ENCODE data around the gene C16orf74. TPM values are rescaled to one million over a fixed set of nuclear protein-coding genes. Genes with fewer than 3 reads are reported as not detected.

Gene C16orf74
- total RNA-seq (ENCODE audit: unreplicated experiment): 0.64 TPM
- long read RNA-seq: 0 reads

DNA sequence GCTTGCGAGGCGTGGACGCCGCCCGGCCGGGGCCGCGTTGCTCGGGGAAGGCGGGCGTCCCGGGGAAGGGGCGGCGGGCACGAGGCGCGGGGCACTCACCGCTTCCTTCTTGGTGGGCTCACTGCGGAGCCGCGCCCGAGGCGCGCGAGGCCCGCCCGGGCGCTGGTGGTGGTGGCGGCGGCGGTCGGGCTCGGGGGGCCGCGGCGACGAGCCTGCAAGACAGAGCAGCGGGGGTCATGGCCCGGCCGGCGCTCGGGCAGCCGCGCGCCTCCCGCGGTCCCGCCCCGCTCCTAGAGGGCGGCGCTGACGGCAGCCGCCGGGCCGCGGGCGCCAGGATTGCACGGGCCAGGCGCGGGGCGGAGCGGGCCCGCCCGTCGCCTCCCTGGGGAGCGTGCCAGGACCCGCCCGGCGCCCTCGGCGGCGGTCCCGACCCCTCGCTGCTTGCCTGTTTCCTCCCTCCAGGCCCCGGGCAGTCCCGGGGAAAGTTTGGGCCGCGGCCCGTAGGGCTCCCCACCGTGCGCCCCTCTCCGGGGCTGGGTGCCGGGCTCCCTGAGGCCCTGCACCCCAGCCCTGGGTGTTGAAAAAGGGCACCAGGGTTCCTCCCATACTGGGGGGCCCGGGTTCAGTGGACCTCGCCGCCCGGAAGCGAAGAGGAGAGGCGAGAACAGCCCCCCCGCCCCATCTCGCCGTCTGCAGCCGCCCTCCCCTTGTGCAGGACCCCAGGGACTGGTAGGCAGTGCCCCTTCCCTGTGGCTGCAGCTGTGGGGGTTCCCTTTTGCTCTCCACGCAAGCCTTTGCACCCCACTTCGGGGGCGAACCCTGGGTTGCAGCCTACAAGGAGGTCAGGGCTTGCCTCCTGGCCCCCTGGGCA, at the start of gene C16orf74:
Gene C16orf74, minus strand, starts transcription at position 270 of the 871 bp plus-strand sequence. CDS start 15,879 bp downstream, outside the sequence.
- peaks cover 26% of the 10 kb centered on the region for H3K4me1 Mint-ChIP-seq (ENCODE audit: unreplicated experiment)
- no peaks in the 10 kb centered on the region for H3K9me3 Mint-ChIP-seq (ENCODE audit: unreplicated experiment)
- H3K27me3 Mint-ChIP-seq (ENCODE audit: unreplicated experiment): peaks cover 6% of the 10 kb centered on the region
- H3K27ac Mint-ChIP-seq (ENCODE audit: unreplicated experiment): no peak within 1 kb of the TSS
- no peak for TF ChIP-seq CTCF (IDR thresholded peaks at IDR 0.05; ENCODE audit: unreplicated experiment)
- DNase-seq (ENCODE audit: low spot score): peak; percentile 31
- H3K36me3 Mint-ChIP-seq (ENCODE audit: low read depth, unreplicated experiment): peaks cover 3% of the 10 kb centered on the region
- H3K4me3 Mint-ChIP-seq (ENCODE audit: unreplicated experiment): peak within 1 kb of the TSS; percentile 89

GRCh38 chr16:85800321-85800669, 49.4 kb upstream of the C16orf74 start:
- H3K27ac Mint-ChIP-seq (ENCODE audit: unreplicated experiment): peak overlapping the region; percentile 93
- peaks cover 26% of the 10 kb centered on the region for H3K4me1 Mint-ChIP-seq (ENCODE audit: unreplicated experiment)
- H3K27me3 Mint-ChIP-seq (ENCODE audit: unreplicated experiment): peaks cover 7% of the 10 kb centered on the region
- H3K36me3 Mint-ChIP-seq (ENCODE audit: low read depth, unreplicated experiment): peaks cover 45% of the 10 kb centered on the region
- no peaks in the 10 kb centered on the region for H3K9me3 Mint-ChIP-seq (ENCODE audit: unreplicated experiment)
- no peak for TF ChIP-seq CTCF (IDR thresholded peaks at IDR 0.05; ENCODE audit: unreplicated experiment)
- H3K4me3 Mint-ChIP-seq (ENCODE audit: unreplicated experiment): peak overlapping the region; percentile 98
- no peak for DNase-seq (ENCODE audit: low spot score)

- peaks cover 7% of the 10 kb centered on the region for H3K27me3 Mint-ChIP-seq (ENCODE audit: unreplicated experiment)
- H3K4me1 Mint-ChIP-seq (ENCODE audit: unreplicated experiment): peaks cover 26% of the 10 kb centered on the region
- peaks cover 44% of the 10 kb centered on the region for H3K36me3 Mint-ChIP-seq (ENCODE audit: low read depth, unreplicated experiment)
- H3K4me3 Mint-ChIP-seq (ENCODE audit: unreplicated experiment): peak within 1 kb of the TSS; percentile 98
- peak within 1 kb of the TSS; percentile 93 for H3K27ac Mint-ChIP-seq (ENCODE audit: unreplicated experiment)
- no peak for TF ChIP-seq CTCF (IDR thresholded peaks at IDR 0.05; ENCODE audit: unreplicated experiment)
- H3K9me3 Mint-ChIP-seq (ENCODE audit: unreplicated experiment): no peaks in the 10 kb centered on the region
- DNase-seq (ENCODE audit: low spot score): peak; percentile 94
Observed at GRCh38 chr16:85799497-85800320, 48.8 kb upstream of the C16orf74 start, which contains the start of the genes COX4I1 and EMC8. Gene COX4I1 (plus strand): TSS chr16:85799695. CDS start chr16:85801206, 1,511 bp downstream. Gene EMC8 (minus strand): TSS chr16:85799544. CDS start chr16:85799295, 249 bp downstream.

GRCh38 chr16:85798901-85799496, 48.1 kb upstream of the C16orf74 start:
- no peak for TF ChIP-seq CTCF (IDR thresholded peaks at IDR 0.05; ENCODE audit: unreplicated experiment)
- DNase-seq (ENCODE audit: low spot score): peak; percentile 29
- H3K4me1 Mint-ChIP-seq (ENCODE audit: unreplicated experiment): peaks cover 26% of the 10 kb centered on the region
- H3K4me3 Mint-ChIP-seq (ENCODE audit: unreplicated experiment): peak overlapping the region; percentile 94
- H3K27me3 Mint-ChIP-seq (ENCODE audit: unreplicated experiment): peaks cover 7% of the 10 kb centered on the region
- H3K9me3 Mint-ChIP-seq (ENCODE audit: unreplicated experiment): no peaks in the 10 kb centered on the region
- H3K27ac Mint-ChIP-seq (ENCODE audit: unreplicated experiment): no peak overlapping the region
- peaks cover 42% of the 10 kb centered on the region for H3K36me3 Mint-ChIP-seq (ENCODE audit: low read depth, unreplicated experiment)

All from endothelial cell (in vitro differentiated cells).